ENCODE measurements around the gene SLC25A12.

GRCh38 chr2:171894612-171894947, 536 bp upstream of the SLC25A12 start:
- TF ChIP-seq POLR2AphosphoS5 (IDR thresholded peaks at IDR 0.05; ENCODE audit: insufficient read depth, low read depth, low read length): no peak
- TF ChIP-seq, protein P1, sequence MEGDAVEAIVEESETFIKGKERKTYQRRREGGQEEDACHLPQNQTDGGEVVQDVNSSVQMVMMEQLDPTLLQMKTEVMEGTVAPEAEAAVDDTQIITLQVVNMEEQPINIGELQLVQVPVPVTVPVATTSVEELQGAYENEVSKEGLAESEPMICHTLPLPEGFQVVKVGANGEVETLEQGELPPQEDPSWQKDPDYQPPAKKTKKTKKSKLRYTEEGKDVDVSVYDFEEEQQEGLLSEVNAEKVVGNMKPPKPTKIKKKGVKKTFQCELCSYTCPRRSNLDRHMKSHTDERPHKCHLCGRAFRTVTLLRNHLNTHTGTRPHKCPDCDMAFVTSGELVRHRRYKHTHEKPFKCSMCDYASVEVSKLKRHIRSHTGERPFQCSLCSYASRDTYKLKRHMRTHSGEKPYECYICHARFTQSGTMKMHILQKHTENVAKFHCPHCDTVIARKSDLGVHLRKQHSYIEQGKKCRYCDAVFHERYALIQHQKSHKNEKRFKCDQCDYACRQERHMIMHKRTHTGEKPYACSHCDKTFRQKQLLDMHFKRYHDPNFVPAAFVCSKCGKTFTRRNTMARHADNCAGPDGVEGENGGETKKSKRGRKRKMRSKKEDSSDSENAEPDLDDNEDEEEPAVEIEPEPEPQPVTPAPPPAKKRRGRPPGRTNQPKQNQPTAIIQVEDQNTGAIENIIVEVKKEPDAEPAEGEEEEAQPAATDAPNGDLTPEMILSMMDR (IDR thresholded peaks at IDR 0.05; ENCODE audit: extremely low read depth in 1 of 2, insufficient read depth in 1 of 2, low read depth in 1 of 2, low read length in 2 of 2): no peak
- TF ChIP-seq, protein P2, sequence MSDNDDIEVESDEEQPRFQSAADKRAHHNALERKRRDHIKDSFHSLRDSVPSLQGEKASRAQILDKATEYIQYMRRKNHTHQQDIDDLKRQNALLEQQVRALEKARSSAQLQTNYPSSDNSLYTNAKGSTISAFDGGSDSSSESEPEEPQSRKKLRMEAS (IDR thresholded peaks at IDR 0.05; ENCODE audit: insufficient read depth, insufficient read length): no peak
- TF ChIP-seq POLR2A (IDR thresholded peaks at IDR 0.05; ENCODE audit: low read depth, low read length): no peak
